NCI-H2196 (cell line): ENCODE results near the gene IMPDH2.

Source experiments
- DNase-seq: peaks from one replicate; lab custom pipeline; 2025; ENCODE audit not compliant: unreplicated experiment; lab: John Stamatoyannopoulos, UW

IMPDH2 gene

DNA sequence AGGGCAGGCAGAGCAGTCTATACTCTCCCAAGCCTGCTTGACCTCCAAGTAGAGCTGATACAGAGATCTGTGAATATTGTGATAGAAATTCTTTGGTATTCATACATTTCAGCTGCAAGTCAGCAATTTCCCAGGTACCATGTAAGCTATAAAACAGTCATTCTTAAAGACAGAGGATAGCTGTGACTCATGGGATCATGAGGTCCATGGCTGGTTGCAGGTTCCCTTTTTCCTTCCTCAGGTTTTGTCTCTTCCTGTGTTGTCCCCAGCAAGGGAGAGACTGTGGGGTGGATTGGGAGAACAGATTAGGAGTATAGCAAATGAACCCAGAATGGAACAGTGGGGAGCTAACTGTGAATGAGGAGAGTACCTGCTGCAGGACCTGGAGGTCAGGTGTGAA lies 44.5 kb downstream of the IMPDH2 start:
- no peak for DNase-seq

DNA sequence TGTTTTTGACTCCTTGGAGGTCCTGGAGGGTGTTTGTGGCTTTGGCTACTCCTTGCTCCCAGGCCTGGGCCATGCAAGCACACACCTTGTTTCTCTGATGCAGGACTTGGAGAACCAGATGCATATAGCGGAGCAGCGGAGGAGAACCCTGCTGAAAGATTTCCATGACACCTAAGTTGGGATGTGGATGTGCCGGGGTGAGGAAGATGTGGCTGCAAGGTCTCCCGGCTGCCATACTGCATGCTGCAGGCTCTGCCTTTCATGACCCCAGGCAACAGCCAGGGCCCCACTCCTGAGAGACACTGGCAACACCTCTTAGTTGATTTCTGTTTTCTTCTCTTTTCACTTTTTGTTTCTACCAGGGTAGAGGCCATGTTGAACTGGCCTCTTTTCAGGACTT lies 46.1 kb downstream of the IMPDH2 start:
- DNase-seq = no peak

DNA sequence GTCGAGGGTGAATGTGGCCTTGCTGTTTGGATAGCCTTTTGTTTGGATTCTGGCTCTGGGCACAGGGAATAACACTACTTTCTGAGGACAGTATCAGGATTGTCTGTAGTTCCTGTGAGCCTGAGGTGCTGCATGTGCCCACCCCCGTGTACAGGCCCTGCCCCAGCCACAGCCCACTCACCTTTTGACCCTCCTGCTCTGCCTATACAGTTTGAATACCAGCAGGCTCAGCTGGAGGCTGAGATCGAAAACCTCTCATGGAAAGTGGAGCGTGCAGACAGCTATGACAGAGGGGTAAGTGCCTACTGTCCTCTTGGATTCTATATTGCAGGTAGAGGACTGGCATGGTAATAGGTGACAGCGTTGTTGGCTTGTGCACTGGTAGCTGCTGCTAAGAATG lies 46.5 kb downstream of the IMPDH2 start:
- no peak for DNase-seq

DNA sequence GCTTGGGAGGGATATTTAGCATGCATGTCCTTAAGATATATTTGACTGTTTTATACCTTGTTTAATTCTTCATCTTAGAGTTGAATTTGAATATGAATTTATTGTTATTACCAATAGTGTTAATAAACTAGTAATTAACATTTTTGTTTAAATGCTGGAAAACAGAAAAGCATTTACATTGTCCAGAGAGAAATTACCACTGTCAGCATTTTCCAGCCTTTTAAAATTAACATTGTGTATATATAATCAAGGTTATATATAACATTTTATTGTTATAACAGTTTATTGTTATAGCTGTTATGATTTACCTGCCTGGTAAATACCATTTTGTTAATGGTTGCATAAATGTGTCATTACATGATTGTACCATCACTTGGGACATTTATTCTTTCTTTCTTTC lies 47.2 kb downstream of the IMPDH2 start:
- DNase-seq = no peak

DNA sequence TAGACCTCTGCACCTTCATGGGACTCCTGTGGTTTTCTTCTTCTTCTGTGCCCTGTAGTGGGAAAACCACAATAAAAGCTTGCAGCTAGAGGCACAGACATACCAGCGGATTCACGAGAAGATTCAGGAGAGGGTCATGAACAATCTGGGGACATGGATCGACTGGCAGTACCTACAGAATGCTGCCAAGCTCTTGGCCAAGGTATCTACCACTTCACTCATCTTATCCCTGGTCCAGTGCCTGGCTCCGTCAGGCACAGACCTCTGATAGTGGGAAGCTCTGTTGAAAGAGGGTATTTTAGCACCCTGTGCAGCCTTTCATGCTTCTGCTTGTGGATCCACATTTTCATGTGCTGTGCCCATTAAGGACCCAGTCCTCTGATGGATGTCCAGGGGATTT lies 48.9 kb downstream of the IMPDH2 start:
- DNase-seq = no peak

DNA sequence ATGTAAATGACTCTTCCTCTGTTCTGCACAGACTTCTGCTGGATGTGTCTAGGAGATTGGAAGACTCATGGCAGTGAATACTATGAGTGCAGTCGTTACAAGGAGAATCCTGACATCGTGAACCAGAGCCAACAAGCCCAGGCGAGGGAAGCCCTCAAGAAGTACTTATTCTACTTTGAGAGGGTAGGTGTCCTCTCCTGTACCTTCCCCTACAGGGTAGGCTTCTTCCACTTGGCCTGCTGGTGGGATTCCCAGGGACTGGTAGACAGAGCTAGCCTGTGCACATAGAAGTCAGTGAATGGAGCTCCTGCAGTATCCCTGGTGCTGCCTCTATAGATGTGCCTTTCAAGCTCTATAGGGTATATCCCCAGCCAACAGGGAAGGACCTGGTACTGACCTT lies 49.7 kb downstream of the IMPDH2 start:
- no peak for DNase-seq
